ENCODE measurements around the gene RAP1GAP2.

Gene RAP1GAP2

DNA sequence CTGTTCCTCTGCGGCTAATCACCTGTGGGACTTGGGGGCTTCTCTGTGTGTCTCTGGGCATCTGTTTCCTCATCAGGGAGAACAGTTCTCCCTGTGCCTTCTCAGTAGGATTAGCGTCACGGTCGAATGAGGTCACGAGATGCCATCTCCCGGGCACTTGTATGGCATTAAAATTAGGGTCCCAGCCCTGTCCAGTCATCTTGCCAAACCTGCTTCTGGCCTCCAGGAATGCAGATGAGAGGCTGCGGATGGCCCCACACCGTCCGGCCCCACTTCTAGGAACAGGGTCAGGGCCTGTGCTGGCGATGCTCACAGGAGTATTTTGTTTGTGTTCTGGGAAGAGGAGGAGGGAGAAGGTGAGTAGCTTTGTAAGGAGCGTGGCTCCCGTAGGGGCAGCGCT, 208.7 kb downstream of the RAP1GAP2 start:
- H3K27ac ChIP-seq: peak overlapping the region; percentile 82

GRCh38 chr17:3005696-3006095, 209.5 kb downstream of the RAP1GAP2 start:
- peak overlapping the region; percentile 82; the same call in 1 of the 2 replicates for H3K27ac ChIP-seq
- no peak for TF ChIP-seq CTCF (conservative IDR thresholded peaks at IDR 0.05)
- no peak for TF ChIP-seq ZFX (IDR thresholded peaks at IDR 0.05)

More for the DNA sequence above, 208.7 kb downstream of the RAP1GAP2 start:
- TF ChIP-seq ZFX (IDR thresholded peaks at IDR 0.05) (no peak), CTCF (conservative IDR thresholded peaks at IDR 0.05) (no peak)

DNA sequence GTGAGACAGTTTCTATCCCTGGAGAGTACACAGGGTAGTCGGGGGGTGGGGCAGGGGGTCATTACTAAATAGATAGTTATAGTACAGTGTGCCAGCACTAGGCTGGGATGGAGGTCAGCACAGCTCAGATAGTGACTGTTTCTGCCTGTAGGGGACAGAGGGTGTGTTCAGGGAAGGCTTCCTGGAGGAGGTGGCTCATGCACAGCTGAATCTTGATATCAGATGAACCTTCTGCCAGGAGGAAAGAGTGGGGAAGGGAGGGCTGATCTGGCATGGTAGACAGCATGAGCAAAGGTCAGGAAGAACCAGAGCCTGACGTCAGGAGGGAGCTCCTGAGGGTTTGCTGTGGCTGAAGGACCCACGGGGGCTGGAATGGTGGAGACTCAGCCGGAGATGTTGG, 210.6 kb downstream of the RAP1GAP2 start:
- H3K27ac ChIP-seq: no peak overlapping the region
- TF ChIP-seq CTCF (conservative IDR thresholded peaks at IDR 0.05) (no peak), ZFX (IDR thresholded peaks at IDR 0.05) (no peak)

DNA sequence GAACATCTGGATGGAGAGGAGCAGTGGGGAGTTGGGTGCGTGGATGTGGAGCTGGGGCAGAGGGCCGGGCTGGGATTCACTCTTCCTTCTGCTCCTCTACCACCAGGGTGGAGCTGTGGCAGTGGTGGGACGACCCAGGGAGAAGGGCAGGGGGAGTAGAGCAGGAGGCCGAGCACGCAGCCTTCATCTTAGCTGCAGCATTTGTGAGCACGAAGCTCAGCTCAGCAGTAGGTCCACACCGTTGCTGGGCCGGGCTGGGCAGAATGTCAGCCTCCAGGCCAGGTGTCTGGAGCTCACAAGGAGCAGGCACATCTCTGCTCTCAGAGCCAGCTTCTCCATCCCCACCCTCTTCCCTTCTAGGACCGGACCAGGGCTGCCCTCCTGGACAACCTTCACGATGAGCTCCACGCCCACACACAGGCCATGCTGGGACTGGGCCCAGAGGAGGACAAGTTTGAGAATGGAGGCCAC, 211.4 kb downstream of the RAP1GAP2 start:
- H3K27ac ChIP-seq: no peak overlapping the region
- TF ChIP-seq CTCF (conservative IDR thresholded peaks at IDR 0.05): no peak
- no peak for TF ChIP-seq ZFX (IDR thresholded peaks at IDR 0.05)

DNA sequence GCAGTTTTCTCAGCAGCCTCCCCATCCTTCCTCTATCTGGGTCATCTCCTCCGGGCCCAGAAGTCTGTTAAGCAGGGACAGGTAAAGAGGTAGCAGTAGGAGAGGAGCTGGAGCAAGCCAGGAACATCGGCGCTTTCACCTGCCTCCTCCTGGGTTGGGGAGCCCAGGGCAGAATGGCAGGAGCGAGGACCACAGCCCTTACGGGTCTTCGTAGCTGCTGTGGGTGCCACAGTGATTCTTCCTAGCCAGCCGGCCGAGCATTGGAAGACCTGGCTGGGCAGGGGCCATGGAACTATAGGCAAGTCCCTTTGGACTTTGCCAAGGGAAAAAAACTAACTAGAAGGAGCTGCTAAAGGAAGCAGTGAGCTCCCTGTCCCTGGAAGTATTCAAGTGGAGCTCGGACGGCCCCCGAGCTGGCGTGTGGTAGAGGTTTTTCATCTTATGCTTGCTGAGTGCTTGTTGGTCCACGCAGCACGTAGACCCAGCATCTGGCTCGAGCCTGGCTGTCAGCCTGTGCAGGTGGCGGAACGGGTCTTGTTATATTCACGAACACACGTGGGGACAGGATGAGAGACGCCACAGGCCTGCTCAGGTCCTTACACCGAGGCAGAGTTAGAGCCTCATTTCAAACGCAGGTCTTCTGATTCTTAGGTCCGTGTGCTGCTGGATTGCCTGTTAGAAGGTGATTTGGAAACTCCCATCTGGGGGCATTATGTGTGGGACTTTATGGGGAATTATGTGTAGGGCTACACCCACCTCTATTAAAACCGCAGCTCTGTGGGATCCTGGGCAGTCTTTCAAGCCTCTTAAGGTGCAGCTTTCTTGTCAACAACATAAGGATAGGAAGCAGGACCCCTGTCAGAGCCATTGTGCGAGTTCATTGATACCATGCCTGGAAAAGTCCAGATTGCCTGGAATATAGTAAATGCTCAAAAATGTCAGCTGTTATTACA, 212.4 kb downstream of the RAP1GAP2 start:
- H3K27ac ChIP-seq: no peak overlapping the region
- TF ChIP-seq CTCF (conservative IDR thresholded peaks at IDR 0.05) (no peak), ZFX (IDR thresholded peaks at IDR 0.05) (no peak)

GRCh38 chr17:3009411-3009920, 213.2 kb downstream of the RAP1GAP2 start:
- no peak for TF ChIP-seq ZFX (IDR thresholded peaks at IDR 0.05)
- no peak for TF ChIP-seq CTCF (conservative IDR thresholded peaks at IDR 0.05)
- H3K27ac ChIP-seq: no peak overlapping the region

DNA sequence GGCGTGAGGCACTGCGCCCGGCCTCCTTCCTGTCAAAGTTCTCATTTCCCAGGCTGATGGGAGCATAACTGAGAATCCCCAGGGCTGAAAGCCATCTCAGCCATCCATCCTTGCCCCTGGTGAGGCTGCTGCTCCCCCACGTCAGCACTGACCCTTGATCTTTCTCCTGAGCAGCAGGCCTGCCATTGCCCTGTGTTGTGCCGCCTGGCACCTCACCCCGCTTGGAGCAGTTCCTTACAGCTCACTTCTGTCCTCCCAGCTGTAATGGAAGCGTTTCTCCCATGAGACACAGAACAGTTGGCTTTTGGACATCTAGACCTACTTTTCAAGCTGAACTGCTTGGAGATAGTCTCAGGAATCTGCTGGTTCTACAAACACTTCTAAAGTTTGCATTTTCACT, 215.7 kb downstream of the RAP1GAP2 start:
- TF ChIP-seq ZFX (IDR thresholded peaks at IDR 0.05): no peak
- no peak for TF ChIP-seq CTCF (conservative IDR thresholded peaks at IDR 0.05)

More for the DNA sequence above, 215.7 kb downstream of the RAP1GAP2 start:
- no peak overlapping the region for H3K27ac ChIP-seq

All from C4-2B (cell line).